T-helper 9 cell (primary cell): ENCODE measurements around the gene FLYWCH1.

Source experiments
- DNase-seq: peaks from one replicate; pipeline ENCODE4 v3.0.0-alpha.2; 2020

FLYWCH1 gene

GRCh38 chr16:2899564-2900072, 12.1 kb upstream of the FLYWCH1 start:
- DNase-seq, result no peak

DNA sequence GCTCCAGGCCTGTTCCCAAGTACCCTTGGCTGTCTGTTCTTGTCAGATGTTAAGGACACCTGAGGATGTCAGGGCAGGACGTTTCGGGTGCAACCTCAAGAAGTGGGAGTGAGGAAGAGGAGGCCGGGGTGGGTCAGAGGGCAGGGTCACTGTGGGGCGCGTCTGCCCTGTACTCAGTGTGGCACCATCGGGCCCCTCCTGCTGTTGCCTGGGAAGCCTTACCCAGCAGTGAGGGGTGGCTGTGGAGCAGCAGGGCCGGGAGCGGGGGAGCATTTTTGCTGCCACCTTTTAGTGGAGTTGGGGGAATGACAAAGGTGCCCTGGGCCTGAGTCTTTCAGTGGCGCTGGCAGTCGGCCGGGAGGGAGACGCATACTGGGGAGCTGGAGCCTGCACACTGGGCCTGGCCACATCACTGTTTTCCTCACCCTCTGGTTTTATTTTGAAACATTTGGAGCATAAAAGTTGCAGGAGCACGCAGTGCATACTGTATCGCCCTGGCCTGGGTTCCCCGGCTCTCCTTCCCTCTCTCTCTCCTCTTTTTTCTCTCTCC, 11.1 kb upstream of the FLYWCH1 start:
- no peak for DNase-seq

- no peak for DNase-seq
Observed at GRCh38 chr16:2902337-2903130, 9.2 kb upstream of the FLYWCH1 start.

DNA sequence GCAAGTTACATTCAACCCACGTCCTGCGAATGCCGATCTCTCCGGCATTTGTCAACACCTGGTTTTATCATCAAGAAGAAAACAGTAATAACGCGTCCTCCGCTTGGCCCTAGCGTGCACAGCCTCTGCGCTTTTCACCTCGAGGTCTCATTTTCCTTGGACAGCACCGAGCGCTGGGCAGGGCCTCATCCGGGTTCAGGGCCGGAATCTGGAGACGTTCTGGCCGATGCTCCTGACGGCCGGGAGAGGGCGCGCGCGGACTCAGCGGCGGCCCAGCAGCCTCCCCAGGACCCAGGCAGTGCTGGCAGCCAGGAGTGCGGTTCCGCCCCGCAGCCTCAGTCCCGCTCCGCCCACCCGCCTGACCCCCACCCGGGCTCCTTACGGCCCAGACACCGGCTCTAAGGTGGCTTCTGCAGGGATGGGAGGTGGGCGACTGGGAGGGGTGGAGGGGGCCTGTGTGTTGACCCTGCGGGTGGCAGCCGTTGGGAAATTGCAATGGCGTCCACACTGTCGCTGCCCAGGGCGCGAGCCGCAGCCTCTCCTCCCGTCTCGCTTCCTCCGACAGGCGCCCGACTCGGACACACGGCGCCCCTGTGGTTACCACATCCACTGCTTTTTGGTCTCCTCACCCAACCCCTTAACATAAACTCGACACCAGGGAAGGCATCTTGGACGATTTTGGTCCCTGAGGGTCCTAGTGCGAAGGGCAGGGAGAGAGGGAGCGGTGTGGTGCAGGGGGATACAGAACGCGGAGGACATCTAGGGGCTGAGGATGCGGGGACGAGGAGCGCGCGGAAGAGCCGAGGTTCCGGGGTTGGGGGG, 7.4 kb upstream of the FLYWCH1 start:
- DNase-seq, result peak; percentile 68

DNA sequence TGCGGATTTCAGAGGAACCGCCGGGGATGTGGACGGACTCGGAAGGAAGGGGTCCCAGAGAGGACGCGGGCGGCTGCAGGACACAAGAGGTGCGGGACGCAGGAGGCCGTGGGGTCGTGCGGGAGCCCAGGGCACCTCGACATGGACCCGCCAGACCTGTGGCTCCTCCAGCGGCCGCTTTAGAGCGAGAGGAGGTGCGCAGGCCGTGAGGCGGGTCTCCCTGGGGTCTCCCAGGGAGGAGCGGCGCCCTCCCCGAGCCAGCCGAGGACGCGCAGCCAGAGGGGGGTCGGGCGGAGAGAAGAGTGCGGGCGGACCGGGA, 6.8 kb upstream of the FLYWCH1 start:
- no peak for DNase-seq

GRCh38 chr16:2905241-2905987, 6.3 kb upstream of the FLYWCH1 start:
- peak; percentile 87 for DNase-seq

- no peak for DNase-seq
Observed at GRCh38 chr16:2905988-2906387, 5.7 kb upstream of the FLYWCH1 start.

GRCh38 chr16:2907084-2907753, 4.5 kb upstream of the FLYWCH1 start:
- peak; percentile 30 for DNase-seq

- DNase-seq, result no peak
Observed at GRCh38 chr16:2910441-2910969, 1.2 kb upstream of the FLYWCH1 start.

DNA sequence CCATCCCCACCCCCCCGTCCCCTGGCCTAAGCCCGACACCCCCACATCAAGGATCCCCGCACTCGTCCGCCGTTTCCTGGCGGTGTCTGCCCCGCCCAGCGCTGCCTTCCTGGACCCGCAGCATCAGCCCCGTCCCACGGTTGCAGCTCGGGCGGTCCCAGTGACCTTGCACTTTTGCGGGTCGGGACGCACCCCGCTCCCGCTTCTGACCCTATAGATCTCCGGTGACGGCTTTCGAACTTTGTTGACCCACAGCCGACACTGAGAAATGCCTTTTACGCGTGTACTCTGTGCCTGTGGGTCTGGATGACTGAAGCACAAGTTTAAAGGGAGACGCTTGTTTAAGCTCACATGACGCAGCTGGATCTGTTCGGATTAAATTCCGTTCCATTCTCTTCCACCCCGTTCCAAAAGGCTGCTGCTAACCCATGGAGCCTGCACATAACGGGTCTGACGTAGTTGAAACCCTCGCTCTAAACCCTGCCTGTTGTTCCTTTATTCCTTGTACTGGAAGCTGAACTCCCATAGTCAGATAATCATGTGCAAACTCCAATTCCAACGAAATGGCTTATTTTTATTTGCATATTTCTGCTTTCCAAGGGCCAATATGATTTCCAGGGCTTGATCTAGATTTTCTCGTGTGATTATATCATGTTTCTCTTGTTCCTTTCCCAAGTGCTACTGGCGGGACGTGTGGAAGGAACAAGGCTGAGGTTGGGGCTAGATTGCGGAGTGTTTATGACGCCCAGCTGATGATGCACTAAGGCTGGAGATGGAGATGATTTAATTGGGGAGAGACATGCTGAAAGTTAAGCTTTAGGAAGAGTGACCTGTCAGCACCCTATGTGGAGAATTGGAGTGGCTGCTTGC, 834 bp downstream of the FLYWCH1 start:
- peak; percentile 23 for DNase-seq

GRCh38 chr16:2913603-2914002, 1.9 kb downstream of the FLYWCH1 start:
- DNase-seq, result no peak

GRCh38 chr16:2914233-2914632, 2.5 kb downstream of the FLYWCH1 start:
- DNase-seq, result no peak

DNA sequence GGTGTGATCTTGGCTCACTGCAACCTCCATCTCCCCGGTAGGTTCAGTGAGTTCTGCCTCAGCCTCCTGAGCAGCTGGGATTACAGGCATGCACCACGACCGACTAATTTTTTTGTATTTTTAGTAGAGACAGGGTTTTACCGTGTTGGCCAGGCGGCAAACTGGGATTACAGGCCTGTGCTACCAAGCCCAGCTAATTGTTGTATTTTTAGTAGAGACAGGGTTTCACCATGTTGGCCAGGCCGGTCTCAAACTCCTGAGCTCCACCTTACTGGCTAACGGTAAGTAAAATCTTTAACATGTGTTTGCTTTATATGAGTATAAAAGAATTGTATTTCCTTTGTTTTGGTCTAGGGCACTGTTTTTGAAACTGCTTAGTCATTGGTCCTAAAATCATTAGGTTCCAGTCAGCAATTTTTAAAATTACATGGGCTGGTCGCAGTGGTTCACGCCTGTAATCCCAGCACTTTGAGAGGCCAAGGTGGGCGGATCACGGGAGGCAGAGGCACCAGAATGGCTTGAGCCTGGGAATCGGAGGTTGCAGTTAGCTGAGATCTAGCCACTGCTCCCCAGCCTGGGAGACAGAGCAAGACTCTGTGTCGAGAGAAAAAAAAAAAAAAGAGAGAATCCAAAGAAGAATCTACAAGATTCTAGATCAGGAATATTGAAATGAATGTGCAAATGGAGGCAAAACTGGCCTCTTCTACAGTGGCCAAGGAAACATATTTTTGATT, 3.6 kb downstream of the FLYWCH1 start:
- no peak for DNase-seq

- DNase-seq, result peak; percentile 54
Observed at GRCh38 chr16:2919511-2920255, 8.0 kb downstream of the FLYWCH1 start.

DNA sequence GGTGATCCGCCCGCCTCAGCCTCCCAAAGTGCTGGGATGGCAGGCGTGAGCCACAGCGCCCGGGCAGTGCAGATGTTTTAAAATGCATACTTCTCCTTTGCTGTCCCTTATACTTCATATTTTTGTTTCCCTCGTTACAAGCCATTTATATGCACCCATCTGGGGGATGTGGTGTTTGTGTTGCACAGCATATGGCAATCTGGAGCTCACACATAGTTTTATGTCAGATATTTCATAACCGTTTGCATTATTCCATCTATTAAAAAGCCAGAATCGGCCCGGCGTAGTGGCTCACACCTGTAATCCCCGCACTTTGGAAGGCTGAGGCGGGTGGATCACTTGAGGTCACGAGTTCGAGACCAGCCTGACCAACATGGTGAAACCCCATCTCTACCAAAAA, 11.8 kb downstream of the FLYWCH1 start:
- DNase-seq, result no peak

DNA sequence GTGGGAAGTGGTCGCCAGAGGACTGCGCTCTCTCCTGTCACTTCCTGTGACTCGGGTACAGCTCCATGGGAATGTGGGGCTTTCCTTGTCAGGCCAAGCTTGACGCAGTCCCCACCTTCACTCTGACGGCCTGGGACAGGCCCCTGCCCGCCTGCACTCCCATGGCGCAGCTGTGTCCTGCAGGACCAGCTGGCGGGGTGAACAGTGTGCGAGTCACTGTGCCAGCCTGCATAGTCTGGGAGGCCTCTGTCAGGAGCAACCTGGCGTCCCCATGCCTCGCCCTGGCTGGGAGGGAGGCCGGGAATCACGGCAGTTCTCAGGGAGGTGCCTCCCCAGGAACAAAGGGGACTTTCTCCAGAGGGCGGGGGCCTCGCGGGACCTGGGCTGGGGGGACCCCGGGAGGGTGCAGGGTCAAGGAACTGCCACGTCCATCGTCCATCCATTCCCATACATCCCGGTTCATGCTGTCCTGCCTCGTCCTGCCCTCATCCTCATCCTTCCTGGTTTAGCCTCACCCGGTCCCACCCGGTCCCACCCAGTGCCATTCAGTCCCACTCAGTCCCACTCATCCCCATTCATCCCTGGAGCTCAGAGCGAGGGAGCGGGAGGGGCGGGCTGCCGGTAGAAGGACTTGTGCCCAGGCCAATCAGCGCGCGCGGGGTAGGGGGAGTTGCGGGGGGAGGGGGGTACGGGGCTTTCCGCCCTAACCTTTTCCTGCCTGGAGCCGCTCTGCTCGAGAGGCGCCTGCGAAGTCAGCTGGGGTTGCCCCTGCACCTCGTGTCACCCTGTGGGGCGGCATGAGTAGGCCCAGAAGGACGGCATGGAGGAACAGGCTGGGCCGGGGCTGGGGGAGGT, 13.4 kb downstream of the FLYWCH1 start:
- DNase-seq, result no peak

- DNase-seq, result no peak
Observed at GRCh38 chr16:2925951-2926649, 14.4 kb downstream of the FLYWCH1 start.

DNA sequence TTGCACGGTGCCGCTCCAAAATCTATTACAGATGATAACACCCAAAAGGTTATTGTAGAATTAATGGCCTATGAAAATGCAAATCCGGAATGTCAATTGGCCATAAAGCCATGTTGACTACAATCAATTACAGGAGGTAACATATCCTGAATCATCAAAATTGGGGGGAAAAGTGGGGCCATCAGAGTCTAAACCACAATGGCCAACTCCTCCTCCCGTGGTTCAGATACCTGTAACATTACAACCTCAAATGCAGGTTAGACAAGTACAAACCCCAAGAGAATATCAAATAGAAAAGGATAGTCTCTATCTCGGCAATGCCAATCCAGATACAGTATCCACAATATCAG, 14.9 kb downstream of the FLYWCH1 start:
- no peak for DNase-seq
